H7 (cell line): ENCODE measurements around the gene ARMH2. TPM values are rescaled to one million over a fixed set of nuclear protein-coding genes. Genes with fewer than 3 reads are reported as not detected.

ENCODE experiments used
- DNase-seq: peaks from one replicate; pipeline ENCODE4 v3.0.0; 2012
- H3K27me3 ChIP-seq: 2 replicates; pipeline ENCODE4 v1.6.0; 2011; ENCODE audit warnings: mild to moderate bottlenecking, low read length; ENCODE audit not compliant: control insufficient read depth, insufficient read depth
- H3K36me3 ChIP-seq: replicated peaks from 2 replicates; pipeline ENCODE4 v1.5.1; 2011; ENCODE audit warnings: low read length; ENCODE audit not compliant: control insufficient read depth, insufficient read depth
- H3K4me3 ChIP-seq: 2 replicates; pipeline ENCODE4 v1.5.1; 2011; ENCODE audit warnings: low read depth, mild to moderate bottlenecking, control low read depth, low read length, moderate library complexity; ENCODE audit not compliant: insufficient read depth
- total RNA-seq: library from RNA; depleted of rRNA; stranded (reverse); fragments of >200 nt; shearing (Covaris generic); gene quantifications from 2 replicates; pipeline ENCODE4 v1.2.3, GENCODE V29; 2014

ARMH2 gene
- total RNA-seq, 1 experiment from 2014 or later, result not detected

GRCh38 chr6:24827970-24828369 is 29.3 kb upstream of the ARMH2 start:
- Histone ChIP-seq H3K27me3 (no peaks in the 10 kb centered on the region), H3K36me3 (no peaks in the 10 kb centered on the region), H3K4me3 (no peak overlapping the region)
- DNase-seq, result no peak

- H3K4me3 ChIP-seq, result no peak overlapping the region
- no peak for DNase-seq
- no peaks in the 10 kb centered on the region for H3K36me3 ChIP-seq
- no peaks in the 10 kb centered on the region for H3K27me3 ChIP-seq
Observed at GRCh38 chr6:24827162-24827561, 28.4 kb upstream of the ARMH2 start.

DNA sequence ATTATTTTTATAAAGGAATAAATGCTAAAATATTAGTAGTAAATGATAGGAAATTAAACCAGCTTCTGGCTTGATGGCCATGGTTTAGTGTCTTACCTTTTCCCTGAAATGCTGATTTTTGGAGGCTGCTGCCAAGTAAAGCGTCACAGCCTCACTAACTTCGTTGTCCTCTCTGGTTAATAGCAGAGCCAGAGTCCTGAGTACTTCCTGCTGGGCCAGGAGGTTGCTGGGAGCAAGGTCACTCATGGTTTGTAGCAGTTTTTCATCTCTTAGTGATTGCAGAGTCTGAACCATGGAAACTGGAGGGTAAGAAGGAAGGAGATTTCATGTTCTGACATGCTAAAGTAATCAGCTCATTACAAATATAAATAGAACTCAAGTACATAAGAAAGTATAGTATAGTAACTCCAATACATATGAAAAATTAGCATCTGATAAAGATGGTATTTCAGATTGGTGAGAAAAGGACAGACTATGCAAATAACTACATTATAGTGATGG is 26.5 kb upstream of the ARMH2 start:
- Histone ChIP-seq H3K27me3 (no peaks in the 10 kb centered on the region), H3K4me3 (no peak overlapping the region), H3K36me3 (no peaks in the 10 kb centered on the region)
- no peak for DNase-seq

- DNase-seq, result no peak
- H3K4me3 ChIP-seq, result no peak overlapping the region
Observed at GRCh38 chr6:24824142-24824938, 25.6 kb upstream of the ARMH2 start.

GRCh38 chr6:24823185-24823584 is 24.5 kb upstream of the ARMH2 start:
- Histone ChIP-seq H3K36me3 (no peaks in the 10 kb centered on the region), H3K4me3 (no peak overlapping the region), H3K27me3 (no peaks in the 10 kb centered on the region)
- DNase-seq, result no peak

More at GRCh38 chr6:24824142-24824938, 25.6 kb upstream of the ARMH2 start:
- Histone ChIP-seq H3K27me3 (no peaks in the 10 kb centered on the region), H3K36me3 (no peaks in the 10 kb centered on the region)

DNA sequence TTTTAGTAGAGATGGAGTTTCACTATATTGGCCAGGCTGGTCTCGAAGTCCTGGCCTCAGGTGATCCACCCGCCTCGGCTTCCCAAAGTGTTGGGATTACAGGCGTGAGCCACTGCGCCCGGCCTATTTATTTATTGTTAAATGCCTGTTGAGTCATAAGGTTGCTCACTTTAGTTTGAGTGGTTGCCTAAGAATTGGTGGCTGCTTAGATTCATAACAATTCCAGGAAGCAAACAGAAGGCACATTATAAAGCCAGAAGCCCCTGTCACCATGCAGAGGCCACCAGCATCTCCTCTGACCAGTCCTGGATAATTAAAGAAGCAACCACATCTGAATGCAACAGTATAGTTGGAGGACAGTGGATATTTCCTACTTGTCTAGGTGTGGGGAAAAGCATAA is 24.0 kb upstream of the ARMH2 start:
- H3K27me3 ChIP-seq, result no peaks in the 10 kb centered on the region
- H3K4me3 ChIP-seq, result no peak overlapping the region
- H3K36me3 ChIP-seq, result no peaks in the 10 kb centered on the region
- no peak for DNase-seq

- no peak overlapping the region for H3K4me3 ChIP-seq
- H3K27me3 ChIP-seq, result no peaks in the 10 kb centered on the region
- no peak for DNase-seq
- no peaks in the 10 kb centered on the region for H3K36me3 ChIP-seq
Observed at GRCh38 chr6:24821860-24822444, 23.2 kb upstream of the ARMH2 start.

DNA sequence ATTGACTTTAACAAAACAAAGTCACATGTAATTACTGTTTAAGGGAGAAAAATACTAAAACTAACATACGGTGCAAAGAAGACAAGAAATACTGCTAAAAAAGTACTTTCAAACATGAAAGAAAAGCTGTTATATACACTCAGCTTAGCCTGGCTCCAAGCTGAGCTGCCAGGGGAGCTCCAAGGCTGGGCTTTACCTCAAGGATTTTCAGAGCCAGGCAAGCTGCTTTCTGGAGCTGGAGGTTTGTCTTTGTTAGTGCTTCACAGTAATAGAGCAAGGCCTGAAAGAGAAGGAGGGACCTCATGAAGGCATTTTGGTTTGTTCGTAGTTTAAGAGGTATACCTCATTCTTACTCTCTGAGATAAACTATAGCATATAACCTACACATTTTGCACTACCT is 19.6 kb upstream of the ARMH2 start:
- no peak for DNase-seq
- H3K4me3 ChIP-seq, result no peak overlapping the region
- H3K27me3 ChIP-seq, result no peaks in the 10 kb centered on the region
- no peaks in the 10 kb centered on the region for H3K36me3 ChIP-seq

- no peaks in the 10 kb centered on the region for H3K36me3 ChIP-seq
- DNase-seq, result no peak
- H3K4me3 ChIP-seq, result no peak overlapping the region
- no peaks in the 10 kb centered on the region for H3K27me3 ChIP-seq
Observed at GRCh38 chr6:24809728-24810127, 11.0 kb upstream of the ARMH2 start.

DNA sequence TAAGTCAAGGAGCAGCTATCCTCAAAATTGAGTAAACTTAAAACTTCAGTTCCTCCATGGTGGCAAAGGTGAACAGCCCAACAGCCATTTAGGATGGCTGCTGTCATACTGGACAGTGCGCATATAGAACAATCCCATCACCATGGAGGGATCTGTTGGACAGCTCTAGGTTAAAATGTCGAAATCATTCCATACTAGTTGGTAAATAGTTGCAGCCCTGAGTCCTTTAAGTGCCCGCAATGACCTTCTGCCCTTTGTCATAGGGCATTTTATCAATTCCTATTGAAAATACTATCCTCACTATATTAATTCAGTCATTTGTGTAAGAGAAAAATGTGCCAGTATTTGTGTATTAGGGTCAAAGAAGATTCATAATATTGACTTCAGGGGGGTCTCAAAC is 8.9 kb upstream of the ARMH2 start:
- Histone ChIP-seq H3K4me3 (no peak overlapping the region), H3K36me3 (no peaks in the 10 kb centered on the region), H3K27me3 (no peaks in the 10 kb centered on the region)
- DNase-seq, result no peak

DNA sequence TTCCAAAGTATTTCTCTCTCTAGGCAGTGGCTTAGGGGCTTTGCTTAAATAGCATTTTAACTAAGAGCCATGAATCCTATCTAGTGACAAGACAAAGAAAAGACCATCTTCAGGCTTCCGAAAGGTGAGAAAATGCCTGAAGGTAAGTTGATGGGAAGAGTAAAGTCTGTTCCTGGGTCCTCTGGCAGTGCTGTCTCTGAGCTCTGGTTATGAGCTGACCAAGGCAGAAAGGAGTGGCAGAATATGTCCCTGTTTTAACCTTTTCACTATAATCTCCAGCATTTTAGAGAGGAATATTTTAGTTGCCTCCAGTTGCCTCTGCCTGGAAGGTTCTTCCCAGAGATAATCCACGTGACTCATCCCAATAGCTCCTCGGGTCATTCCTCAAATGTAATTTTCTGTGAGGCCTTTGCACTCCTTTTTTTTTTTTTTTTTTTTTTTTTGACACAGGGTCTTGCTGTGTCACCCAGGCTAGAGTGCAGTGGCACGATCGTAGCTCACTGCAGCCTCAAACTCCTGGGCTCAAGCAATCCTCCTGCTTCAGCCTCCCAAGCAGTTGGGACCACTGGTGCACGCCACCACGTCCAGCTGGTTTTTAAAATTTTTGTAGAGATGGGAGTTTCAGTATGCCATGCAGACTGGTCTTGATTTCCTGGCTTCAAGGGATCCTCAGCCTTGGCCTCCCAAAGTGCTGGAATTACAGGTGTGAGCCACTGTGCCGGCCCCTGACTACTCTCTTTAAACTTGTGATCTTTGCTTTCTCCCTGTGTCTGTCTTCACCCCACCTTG is 3.7 kb upstream of the ARMH2 start:
- no peak for DNase-seq
- no peaks in the 10 kb centered on the region for H3K36me3 ChIP-seq
- no peak overlapping the region for H3K4me3 ChIP-seq
- no peaks in the 10 kb centered on the region for H3K27me3 ChIP-seq

- DNase-seq, result no peak
- Histone ChIP-seq H3K36me3 (no peaks in the 10 kb centered on the region), H3K4me3 (no peak overlapping the region), H3K27me3 (no peaks in the 10 kb centered on the region)
Observed at GRCh38 chr6:24799541-24799915, 811 bp upstream of the ARMH2 start.

- Histone ChIP-seq H3K27me3 (no peaks in the 10 kb centered on the region), H3K4me3 (no peak overlapping the region), H3K36me3 (no peaks in the 10 kb centered on the region)
- no peak for DNase-seq
Observed at GRCh38 chr6:24797596-24798216, 1.0 kb downstream of the ARMH2 start.

DNA sequence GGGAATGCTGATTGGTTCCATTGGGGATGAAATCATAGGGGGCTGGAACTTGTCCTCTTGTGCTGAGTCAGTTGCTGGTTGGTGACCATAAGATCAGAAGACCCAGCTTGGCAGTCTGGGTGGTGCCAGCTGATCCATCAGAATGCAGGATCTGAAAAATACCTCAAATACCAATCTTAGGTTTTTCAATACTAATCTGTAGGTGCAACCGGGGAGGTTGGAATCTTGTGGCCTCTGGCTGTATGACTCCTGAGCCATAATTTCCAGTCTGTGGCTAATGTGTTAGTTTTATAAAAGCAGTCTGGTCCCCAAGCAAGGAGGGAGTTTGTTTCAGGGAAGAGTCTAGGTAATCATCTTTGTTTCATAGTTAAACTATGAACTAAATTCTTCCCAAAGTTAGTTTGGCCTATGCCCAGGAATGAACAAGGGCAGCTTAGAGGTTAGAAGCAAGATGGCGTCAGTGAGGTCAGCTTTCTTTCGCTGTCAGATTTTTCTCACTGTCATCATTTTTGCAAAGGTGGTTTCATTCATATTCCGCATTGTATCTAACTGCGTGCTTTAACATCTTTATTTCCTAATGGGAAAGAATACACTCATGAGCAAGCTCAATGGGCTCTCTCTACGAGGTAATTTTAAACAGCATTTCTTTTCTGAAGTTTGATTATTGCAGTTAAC is 2.0 kb downstream of the ARMH2 start:
- Histone ChIP-seq H3K4me3 (no peak overlapping the region), H3K27me3 (no peaks in the 10 kb centered on the region), H3K36me3 (no peaks in the 10 kb centered on the region)
- DNase-seq, result no peak
